ENCODE results near the gene ZNF324. TPM values are rescaled to one million over a fixed set of nuclear protein-coding genes. Genes with fewer than 3 reads are reported as not detected.
A peak's percentile ranks its signal among the peaks of the same experiment; 100 is the strongest.

Gene ZNF324
- total RNA-seq, 1 donor from 2014 or later, result 9.3 TPM

DNA sequence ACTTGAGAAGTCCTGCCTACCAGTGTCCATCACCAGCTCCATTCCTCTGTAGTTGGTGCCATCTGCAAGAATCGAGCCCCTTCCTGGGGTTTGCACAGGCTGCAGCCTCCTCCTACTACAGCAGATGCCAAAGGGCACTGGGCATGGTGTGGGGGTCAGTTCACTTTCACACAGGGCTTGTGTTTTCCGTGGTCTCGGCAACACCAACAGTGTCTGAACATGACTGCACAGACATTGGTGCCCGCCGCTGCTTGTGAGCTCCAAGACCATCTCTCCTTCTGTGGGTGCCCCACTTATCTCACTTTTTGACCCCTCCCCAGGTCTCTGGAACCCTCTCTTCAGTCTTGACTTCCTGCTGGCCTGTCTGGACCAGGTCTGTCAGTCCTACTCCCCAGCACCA is 24.5 kb downstream of the ZNF324 start:
- Mint-ChIP-seq H3K27ac (ENCODE audit: unreplicated experiment) (no peak overlapping the region), H3K9me3 (ENCODE audit: unreplicated experiment) (peaks cover 3% of the 10 kb centered on the region)
- TF ChIP-seq EZH2 (IDR thresholded peaks at IDR 0.05; ENCODE audit: insufficient read depth, low read length), result no peak
- TF ChIP-seq, protein P1, sequence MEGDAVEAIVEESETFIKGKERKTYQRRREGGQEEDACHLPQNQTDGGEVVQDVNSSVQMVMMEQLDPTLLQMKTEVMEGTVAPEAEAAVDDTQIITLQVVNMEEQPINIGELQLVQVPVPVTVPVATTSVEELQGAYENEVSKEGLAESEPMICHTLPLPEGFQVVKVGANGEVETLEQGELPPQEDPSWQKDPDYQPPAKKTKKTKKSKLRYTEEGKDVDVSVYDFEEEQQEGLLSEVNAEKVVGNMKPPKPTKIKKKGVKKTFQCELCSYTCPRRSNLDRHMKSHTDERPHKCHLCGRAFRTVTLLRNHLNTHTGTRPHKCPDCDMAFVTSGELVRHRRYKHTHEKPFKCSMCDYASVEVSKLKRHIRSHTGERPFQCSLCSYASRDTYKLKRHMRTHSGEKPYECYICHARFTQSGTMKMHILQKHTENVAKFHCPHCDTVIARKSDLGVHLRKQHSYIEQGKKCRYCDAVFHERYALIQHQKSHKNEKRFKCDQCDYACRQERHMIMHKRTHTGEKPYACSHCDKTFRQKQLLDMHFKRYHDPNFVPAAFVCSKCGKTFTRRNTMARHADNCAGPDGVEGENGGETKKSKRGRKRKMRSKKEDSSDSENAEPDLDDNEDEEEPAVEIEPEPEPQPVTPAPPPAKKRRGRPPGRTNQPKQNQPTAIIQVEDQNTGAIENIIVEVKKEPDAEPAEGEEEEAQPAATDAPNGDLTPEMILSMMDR (IDR thresholded peaks at IDR 0.05; ENCODE audit: insufficient read depth, low read depth, low read length), result no peak

DNA sequence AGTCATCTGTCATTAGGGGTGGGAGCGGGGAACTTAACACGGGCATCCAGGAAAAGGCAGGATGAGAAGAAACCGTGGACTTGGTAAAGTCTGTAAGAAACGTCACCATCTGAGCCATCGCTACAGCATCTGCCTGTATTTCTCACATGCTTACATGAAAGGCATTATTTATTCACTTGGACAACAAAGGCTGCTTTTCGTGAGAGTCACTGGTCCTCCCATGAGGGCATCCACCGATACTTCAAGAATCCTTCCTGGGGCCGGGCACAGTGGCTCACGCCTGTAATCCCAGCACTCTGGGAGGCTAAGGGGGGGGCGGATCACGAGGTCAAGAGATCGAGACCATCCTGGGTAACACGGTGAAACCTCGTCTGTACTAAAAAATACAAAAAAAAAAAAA is 25.4 kb downstream of the ZNF324 start:
- TF ChIP-seq, protein P1 (IDR thresholded peaks at IDR 0.05; ENCODE audit: insufficient read depth, low read depth, low read length), result no peak
- no peak for TF ChIP-seq EZH2 (IDR thresholded peaks at IDR 0.05; ENCODE audit: insufficient read depth, low read length)
- Histone ChIP-seq H3K36me3 (ENCODE audit: insufficient read depth, low read length) (no peaks in the 10 kb centered on the region), H3K4me2 (ENCODE audit: low read length) (no peak overlapping the region), H3K27ac (ENCODE audit: low read depth, low read length) (no peak overlapping the region), H3K4me1 (ENCODE audit: insufficient read depth, low read length) (no peaks in the 10 kb centered on the region), H3K79me2 (ENCODE audit: insufficient read depth, low read length) (no peaks in the 10 kb centered on the region), H3K4me3 (ENCODE audit: insufficient read depth, low read depth, low read length) (no peak overlapping the region), H3K27me3 (ENCODE audit: insufficient read depth, low read length) (no peaks in the 10 kb centered on the region), H2AFZ (ENCODE audit: low read depth, low read length) (no peak overlapping the region), H3K9ac (ENCODE audit: low read length) (no peak overlapping the region), H4K20me1 (ENCODE audit: insufficient read depth, low read length) (no peaks in the 10 kb centered on the region), H3K9me3 (ENCODE audit: insufficient read depth, low read depth, low read length) (no peaks in the 10 kb centered on the region)
- Mint-ChIP-seq H3K27me3 (ENCODE audit: low read depth, unreplicated experiment) (no peaks in the 10 kb centered on the region), H3K4me3 (ENCODE audit: unreplicated experiment) (no peak overlapping the region), H3K9me3 (ENCODE audit: unreplicated experiment) (peaks cover 3% of the 10 kb centered on the region), H3K4me1 (ENCODE audit: low read depth, unreplicated experiment) (no peaks in the 10 kb centered on the region), H3K27ac (ENCODE audit: unreplicated experiment) (no peak overlapping the region), H3K36me3 (ENCODE audit: low read depth, unreplicated experiment) (peaks cover 5% of the 10 kb centered on the region)
- DNase-seq (ENCODE audit: low read depth) (no peak), FAIRE-seq (no peak)

More for the DNA sequence above, 24.5 kb downstream of the ZNF324 start:
- FAIRE-seq (no peak), DNase-seq (ENCODE audit: low read depth) (no peak)
- Histone ChIP-seq H4K20me1 (ENCODE audit: insufficient read depth, low read length) (no peaks in the 10 kb centered on the region), H3K4me3 (ENCODE audit: insufficient read depth, low read depth, low read length) (no peak overlapping the region), H3K27me3 (ENCODE audit: insufficient read depth, low read length) (no peaks in the 10 kb centered on the region), H2AFZ (ENCODE audit: low read depth, low read length) (no peak overlapping the region), H3K4me2 (ENCODE audit: low read length) (no peak overlapping the region), H3K4me1 (ENCODE audit: insufficient read depth, low read length) (no peaks in the 10 kb centered on the region), H3K79me2 (ENCODE audit: insufficient read depth, low read length) (no peaks in the 10 kb centered on the region), H3K27ac (ENCODE audit: low read depth, low read length) (no peak overlapping the region), H3K9me3 (ENCODE audit: insufficient read depth, low read depth, low read length) (no peaks in the 10 kb centered on the region), H3K36me3 (ENCODE audit: insufficient read depth, low read length) (no peaks in the 10 kb centered on the region), H3K9ac (ENCODE audit: low read length) (no peak overlapping the region)
- H3K36me3 Mint-ChIP-seq (ENCODE audit: low read depth, unreplicated experiment), result peaks cover 2% of the 10 kb centered on the region
- no peaks in the 10 kb centered on the region for H3K4me1 Mint-ChIP-seq (ENCODE audit: low read depth, unreplicated experiment)
- no peaks in the 10 kb centered on the region for H3K27me3 Mint-ChIP-seq (ENCODE audit: low read depth, unreplicated experiment)
- H3K4me3 Mint-ChIP-seq (ENCODE audit: unreplicated experiment), result no peak overlapping the region

DNA sequence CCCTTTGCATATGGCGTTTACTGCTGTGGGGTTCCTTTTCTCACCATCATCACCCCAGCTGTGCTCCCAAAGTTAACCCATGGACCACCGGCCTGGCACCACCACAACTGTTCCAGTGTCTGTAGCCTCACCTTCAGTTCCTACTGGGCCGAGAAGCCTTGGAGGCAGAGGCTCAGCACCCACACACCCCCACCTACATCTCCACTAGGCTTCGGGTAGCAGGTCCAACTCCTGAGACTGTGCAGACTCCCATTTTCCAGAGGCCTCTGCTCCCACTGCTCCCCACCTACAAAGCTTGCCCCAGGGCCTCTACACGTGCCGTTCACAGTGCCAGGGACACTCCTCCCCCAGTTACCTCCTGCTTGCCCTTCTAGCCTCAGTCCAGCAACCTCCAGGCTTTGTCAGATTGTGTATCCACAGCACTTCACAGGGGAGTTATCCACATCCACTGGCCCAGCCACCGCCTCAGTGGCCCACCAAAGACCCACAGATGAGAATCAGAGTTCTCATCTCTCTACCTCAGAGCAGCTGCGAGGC is 30.8 kb downstream of the ZNF324 start:
- Histone ChIP-seq H3K9ac (ENCODE audit: low read length) (no peak overlapping the region), H2AFZ (ENCODE audit: low read depth, low read length) (no peak overlapping the region), H3K4me1 (ENCODE audit: insufficient read depth, low read length) (peaks cover 4% of the 10 kb centered on the region), H3K79me2 (ENCODE audit: insufficient read depth, low read length) (no peaks in the 10 kb centered on the region), H3K36me3 (ENCODE audit: insufficient read depth, low read length) (no peaks in the 10 kb centered on the region), H3K4me3 (ENCODE audit: insufficient read depth, low read depth, low read length) (no peak overlapping the region), H4K20me1 (ENCODE audit: insufficient read depth, low read length) (no peaks in the 10 kb centered on the region), H3K4me2 (ENCODE audit: low read length) (no peak overlapping the region), H3K27me3 (ENCODE audit: insufficient read depth, low read length) (no peaks in the 10 kb centered on the region), H3K9me3 (ENCODE audit: insufficient read depth, low read depth, low read length) (peaks cover 4% of the 10 kb centered on the region), H3K27ac (ENCODE audit: low read depth, low read length) (no peak overlapping the region)
- Mint-ChIP-seq H3K27ac (ENCODE audit: unreplicated experiment) (peak overlapping the region; percentile 41), H3K9me3 (ENCODE audit: unreplicated experiment) (no peaks in the 10 kb centered on the region), H3K4me3 (ENCODE audit: unreplicated experiment) (peak overlapping the region; percentile 45), H3K27me3 (ENCODE audit: low read depth, unreplicated experiment) (no peaks in the 10 kb centered on the region), H3K36me3 (ENCODE audit: low read depth, unreplicated experiment) (peaks cover 8% of the 10 kb centered on the region), H3K4me1 (ENCODE audit: low read depth, unreplicated experiment) (peaks cover 8% of the 10 kb centered on the region)
- no peak for DNase-seq (ENCODE audit: low read depth)
- TF ChIP-seq EZH2 (IDR thresholded peaks at IDR 0.05; ENCODE audit: insufficient read depth, low read length), result no peak
- TF ChIP-seq, protein P1 (IDR thresholded peaks at IDR 0.05; ENCODE audit: insufficient read depth, low read depth, low read length), result no peak
- no peak for FAIRE-seq
